Ascending aorta (tissue), 2 donors: ENCODE data around the gene RPRD1A. TPM values are rescaled to one million over a fixed set of nuclear protein-coding genes. Genes with fewer than 3 reads are reported as not detected.

Experiments
- DNase-seq, 2 donors: peaks; one replicate each; pipeline ENCODE4 v3.0.0-alpha.2; 2019; ENCODE audit warnings: low spot score in 2 of 2
- H3K27ac ChIP-seq, 2 donors: fragments of 200-600 bp; sonication (generic); one replicate each; pipeline ENCODE4 v1.5.1; 2016 to 2017; ENCODE audit warnings: mild to moderate bottlenecking in 1 of 2
- H3K27me3 ChIP-seq: fragments of 200-600 bp; sonication (generic); one replicate; pipeline ENCODE4 v1.5.1; 2017
- H3K36me3 ChIP-seq, 2 donors: fragments of 200-600 bp; sonication (generic); one replicate each; pipeline ENCODE4 v1.5.1; 2016
- H3K4me1 ChIP-seq, 2 donors: fragments of 200-600 bp; sonication (generic); one replicate each; pipeline ENCODE4 v1.5.1; 2016 to 2017; ENCODE audit warnings: mild to moderate bottlenecking in 1 of 2
- H3K4me3 ChIP-seq, 2 donors: fragments of 200-600 bp; sonication (generic); one replicate each; pipeline ENCODE4 v1.5.1; 2016 to 2017; ENCODE audit warnings: mild to moderate bottlenecking in 1 of 2
- H3K9me3 ChIP-seq, 2 donors: fragments of 200-600 bp; sonication (generic); one replicate each; pipeline ENCODE4 v1.5.1; 2016
- intact Hi-C: fragments of 100-400 bp; cut with DNase I; formaldehyde crosslinking; loops from one replicate; pipeline ENCODE4 v1.15.1; 2023
- total RNA-seq: library from RNA; depleted of rRNA; stranded (reverse); fragments of >200 nt; gene quantifications from one replicate; pipeline ENCODE4 v1.1.0, GENCODE V29; 2016
- TF ChIP-seq, protein P1 (sequence below), 3 experiments: fragments of 200-600 bp in 2 of 3; fragments of 450-650 bp in 1 of 3; sonication (generic) in 2 of 3; IDR thresholded peaks; one replicate each; pipeline ENCODE4 v1.5.1; 2016 to 2019; ENCODE audit warnings: antibody characterized with exemption in 3 of 3, mild to moderate bottlenecking in 1 of 3, moderate library complexity in 1 of 3

Gene RPRD1A
- total RNA-seq, 1 donor from 2014 or later, result 16.4 TPM

DNA sequence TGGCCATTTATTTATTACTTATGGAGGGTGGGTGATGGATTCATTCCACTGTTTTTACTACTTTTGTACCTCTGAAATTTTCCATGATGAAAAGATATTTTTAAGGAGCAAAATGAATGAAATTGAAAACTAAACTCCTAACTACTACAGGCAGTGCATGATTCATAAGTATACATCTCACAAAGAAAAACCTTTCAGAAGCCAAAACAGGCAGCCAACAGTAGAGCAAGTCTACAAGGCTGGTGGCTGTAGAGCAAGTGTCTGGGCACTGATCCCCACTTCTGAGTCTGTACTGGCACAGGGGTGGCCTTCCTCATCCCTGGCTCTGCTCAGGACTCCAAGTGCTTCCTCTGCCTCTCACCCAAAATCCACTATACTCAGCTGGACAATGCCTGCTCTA lies 103.0 kb downstream of the RPRD1A start:
- no peak overlapping the region for H3K27ac ChIP-seq
- no peak overlapping the region for H3K4me3 ChIP-seq
- DNase-seq, result no peak
- no peaks in the 10 kb centered on the region for H3K36me3 ChIP-seq
- H3K27me3 ChIP-seq, result no peaks in the 10 kb centered on the region
- intact Hi-C loops, result no loop called here
- H3K4me1 ChIP-seq, result no peaks in the 10 kb centered on the region
- H3K9me3 ChIP-seq, result peaks cover 0 to 8% of the 10 kb centered on the region in 2 donors
- TF ChIP-seq, protein P1, sequence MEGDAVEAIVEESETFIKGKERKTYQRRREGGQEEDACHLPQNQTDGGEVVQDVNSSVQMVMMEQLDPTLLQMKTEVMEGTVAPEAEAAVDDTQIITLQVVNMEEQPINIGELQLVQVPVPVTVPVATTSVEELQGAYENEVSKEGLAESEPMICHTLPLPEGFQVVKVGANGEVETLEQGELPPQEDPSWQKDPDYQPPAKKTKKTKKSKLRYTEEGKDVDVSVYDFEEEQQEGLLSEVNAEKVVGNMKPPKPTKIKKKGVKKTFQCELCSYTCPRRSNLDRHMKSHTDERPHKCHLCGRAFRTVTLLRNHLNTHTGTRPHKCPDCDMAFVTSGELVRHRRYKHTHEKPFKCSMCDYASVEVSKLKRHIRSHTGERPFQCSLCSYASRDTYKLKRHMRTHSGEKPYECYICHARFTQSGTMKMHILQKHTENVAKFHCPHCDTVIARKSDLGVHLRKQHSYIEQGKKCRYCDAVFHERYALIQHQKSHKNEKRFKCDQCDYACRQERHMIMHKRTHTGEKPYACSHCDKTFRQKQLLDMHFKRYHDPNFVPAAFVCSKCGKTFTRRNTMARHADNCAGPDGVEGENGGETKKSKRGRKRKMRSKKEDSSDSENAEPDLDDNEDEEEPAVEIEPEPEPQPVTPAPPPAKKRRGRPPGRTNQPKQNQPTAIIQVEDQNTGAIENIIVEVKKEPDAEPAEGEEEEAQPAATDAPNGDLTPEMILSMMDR (IDR thresholded peaks at IDR 0.05), result no peak

DNA sequence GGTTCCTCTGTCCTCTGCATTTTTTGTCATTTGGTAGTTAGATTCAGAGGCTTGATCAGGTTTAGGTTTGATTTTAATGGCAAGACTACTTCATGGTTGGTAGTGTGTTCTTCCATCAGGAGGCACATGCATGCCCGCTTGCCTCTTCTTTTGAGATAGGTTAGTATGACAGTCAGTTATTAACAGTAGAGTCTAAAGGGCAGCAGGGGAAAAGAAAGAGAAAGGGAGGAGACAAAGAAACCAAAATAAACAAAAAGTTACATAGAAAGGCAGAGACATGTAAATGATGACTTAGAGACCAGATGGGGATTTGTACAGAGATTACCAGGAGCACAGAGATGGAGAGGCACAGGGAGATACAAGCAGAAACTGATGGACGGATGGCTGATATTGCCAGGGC lies 105.0 kb downstream of the RPRD1A start:
- H3K4me1 ChIP-seq, result no peaks in the 10 kb centered on the region
- H3K4me3 ChIP-seq, result no peak overlapping the region
- intact Hi-C loops, result no loop called here
- H3K36me3 ChIP-seq, result no peaks in the 10 kb centered on the region
- TF ChIP-seq, protein P1 (IDR thresholded peaks at IDR 0.05), result no peak
- H3K27ac ChIP-seq, result no peak overlapping the region
- peaks cover 0 to 9% of the 10 kb centered on the region in 2 donors for H3K9me3 ChIP-seq
- no peaks in the 10 kb centered on the region for H3K27me3 ChIP-seq
- no peak for DNase-seq

DNA sequence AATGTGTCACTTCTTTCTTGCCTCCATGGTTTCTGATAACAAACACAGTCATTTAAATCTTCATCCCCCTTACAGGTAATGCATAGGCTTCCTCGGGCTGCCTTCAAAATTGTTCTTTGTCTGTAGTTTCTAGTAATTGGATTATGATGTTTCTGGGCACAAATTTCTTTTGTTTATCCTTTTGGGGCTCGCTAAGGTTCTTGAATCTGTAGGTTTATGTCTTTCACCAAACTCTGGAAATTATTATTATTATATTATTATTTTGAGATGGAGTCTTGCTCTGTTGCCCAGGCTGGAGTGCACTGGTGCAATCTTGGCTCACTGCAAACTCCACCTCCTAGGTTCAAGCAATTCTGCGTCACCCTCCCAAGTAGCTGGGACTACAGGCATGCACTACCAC lies 111.1 kb downstream of the RPRD1A start:
- Histone ChIP-seq H3K27ac (no peak overlapping the region), H3K4me1 (no peaks in the 10 kb centered on the region), H3K36me3 (no peaks in the 10 kb centered on the region), H3K4me3 (no peak overlapping the region), H3K27me3 (no peaks in the 10 kb centered on the region), H3K9me3 (peaks cover 0 to 9% of the 10 kb centered on the region in 2 donors)
- intact Hi-C loops, result no loop called here
- DNase-seq, result no peak
- TF ChIP-seq, protein P1 (IDR thresholded peaks at IDR 0.05), result no peak

DNA sequence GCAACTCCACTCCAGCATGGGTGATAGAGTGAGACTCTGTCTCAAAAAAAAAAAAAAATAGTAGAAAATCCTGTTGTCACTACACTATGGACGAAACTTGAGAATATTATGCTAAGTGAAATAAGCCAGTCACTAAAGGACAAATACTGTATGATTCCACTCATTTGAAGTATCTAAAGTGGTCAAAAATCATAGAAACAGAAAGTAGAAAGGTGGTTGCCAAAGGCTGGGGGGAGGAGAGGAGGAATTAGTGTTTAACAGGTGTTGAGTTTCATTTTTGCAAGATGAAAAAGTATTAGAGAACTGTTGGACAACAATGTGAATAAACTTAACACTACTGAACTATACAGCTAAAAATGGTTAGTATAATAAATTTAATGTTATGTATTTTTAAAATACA lies 113.7 kb downstream of the RPRD1A start:
- Histone ChIP-seq H3K9me3 (no peaks in the 10 kb centered on the region), H3K4me3 (no peak overlapping the region), H3K4me1 (no peaks in the 10 kb centered on the region), H3K36me3 (no peaks in the 10 kb centered on the region), H3K27me3 (no peaks in the 10 kb centered on the region), H3K27ac (no peak overlapping the region)
- DNase-seq, result no peak
- TF ChIP-seq, protein P1 (IDR thresholded peaks at IDR 0.05), result no peak
- intact Hi-C loops, result loop anchor here (5.0 kb wide), 1 partner anchor 566 kb away; no protein-coding TSS in a partner anchor

DNA sequence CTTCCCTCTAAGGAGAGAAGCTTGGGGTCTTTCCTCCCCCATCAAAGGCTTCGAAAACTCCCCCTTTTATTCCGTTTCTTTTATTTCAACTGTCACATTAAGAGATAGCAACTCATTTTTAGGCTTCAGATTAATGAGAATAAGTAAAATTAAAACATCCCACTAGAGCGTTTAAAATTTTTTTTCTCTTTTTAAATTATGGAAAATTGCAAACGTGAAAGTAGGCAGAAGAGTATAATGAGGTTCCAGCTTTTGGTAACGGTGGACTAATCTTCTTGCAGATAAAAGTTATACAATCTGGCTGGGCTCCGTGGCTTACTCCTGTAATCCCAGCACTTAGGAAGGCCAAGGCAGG lies 116.8 kb downstream of the RPRD1A start:
- Histone ChIP-seq H3K27me3 (no peaks in the 10 kb centered on the region), H3K9me3 (no peaks in the 10 kb centered on the region), H3K36me3 (no peaks in the 10 kb centered on the region), H3K4me3 (no peak overlapping the region), H3K27ac (no peak overlapping the region), H3K4me1 (no peaks in the 10 kb centered on the region)
- no peak for DNase-seq
- intact Hi-C loops, result loop anchor here (1.0 to 5.0 kb wide), 2 partner anchors 194 to 563 kb away; no protein-coding TSS in a partner anchor
- TF ChIP-seq, protein P1 (IDR thresholded peaks at IDR 0.05), result no peak
